Endodermal cell (in vitro differentiated cells): ENCODE data around the gene TFF1. TPM values are rescaled to one million over a fixed set of nuclear protein-coding genes. Genes with fewer than 3 reads are reported as not detected.

Experiments used
- DNase-seq: peaks from one replicate; pipeline ENCODE4 v3.0.0-alpha.2; 2017
- H3K27ac ChIP-seq: 2 replicates; pipeline ENCODE4 v1.5.1; 2013; ENCODE audit warnings: mild to moderate bottlenecking, low read depth, low read length, moderate library complexity
- H3K27me3 ChIP-seq: 2 replicates; pipeline ENCODE4 v1.6.1; 2013; ENCODE audit warnings: mild to moderate bottlenecking, low read length, moderate library complexity; ENCODE audit not compliant: insufficient read depth, control insufficient read depth, poor library complexity, severe bottlenecking
- H3K36me3 ChIP-seq: 2 replicates; pipeline ENCODE4 v1.7.0; 2013; ENCODE audit warnings: mild to moderate bottlenecking, low read length, moderate library complexity; ENCODE audit not compliant: control insufficient read depth, insufficient read depth
- H3K4me1 ChIP-seq: one replicate; pipeline ENCODE4 v1.7.0; 2013; ENCODE audit warnings: low read length; ENCODE audit not compliant: control insufficient read depth, insufficient read depth
- H3K4me3 ChIP-seq: 2 replicates; pipeline ENCODE4 v1.5.1; 2013; ENCODE audit warnings: mild to moderate bottlenecking, low read length, moderate library complexity
- H3K9ac ChIP-seq: 2 replicates; pipeline ENCODE4 v1.6.1; 2013; ENCODE audit warnings: mild to moderate bottlenecking, low read length, moderate library complexity; ENCODE audit not compliant: poor library complexity, severe bottlenecking; ENCODE audit errors: extremely low read depth
- H3K9me3 ChIP-seq: 2 replicates; pipeline ENCODE4 v1.6.1; 2013; ENCODE audit warnings: mild to moderate bottlenecking, low read length, moderate library complexity; ENCODE audit not compliant: control insufficient read depth
- H3K27ac Mint-ChIP-seq: 2 replicates; pipeline ENCODE4 v1.8.0; 2020; ENCODE audit warnings: mixed read lengths
- H3K27me3 Mint-ChIP-seq: 2 replicates; pipeline ENCODE4 v1.8.0; 2021; ENCODE audit warnings: mild to moderate bottlenecking, mixed read lengths; ENCODE audit not compliant: insufficient read depth
- H3K36me3 Mint-ChIP-seq: 2 replicates; pipeline ENCODE4 v1.8.0; 2020; ENCODE audit warnings: low read depth, mixed read lengths
- H3K4me1 Mint-ChIP-seq: 2 replicates; pipeline ENCODE4 v1.8.0; 2020; ENCODE audit warnings: mixed read lengths
- H3K4me3 Mint-ChIP-seq: 2 replicates; pipeline ENCODE4 v1.8.0; 2020; ENCODE audit warnings: mild to moderate bottlenecking, moderate library complexity, mixed read lengths
- H3K9me3 Mint-ChIP-seq: 2 replicates; pipeline ENCODE4 v1.8.0; 2020; ENCODE audit warnings: mild to moderate bottlenecking, mixed read lengths
- CTCF ChIP-seq: fragments of 200-600 bp; sonication (generic); conservative IDR thresholded peaks from 2 replicates; pipeline ENCODE4 v1.5.0; 2021; ENCODE audit warnings: antibody characterized with exemption, mild to moderate bottlenecking
- WGBS, 2 experiments: methylation state at CpG; one replicate each; pipeline versions ENCODE4 v1.1.5 to v1.1.7; 2013; ENCODE audit warnings: missing lambda C conversion rate in 2 of 2, mixed read lengths in 1 of 2; ENCODE audit not compliant: insufficient coverage in 1 of 2, insufficient read length in 1 of 2; 5-methylcytosine and 5-hydroxymethylcytosine counted together
- total RNA-seq, 2 donors: library from RNA; stranded (reverse); fragmentation: NEBNext Ultra II Directional in 1 of 2; extraction: Animal tissue kit (Norgen Biotek cat#: 25700) in 1 of 2; gene quantifications; 2 replicates in 1 of 2; 3 replicates in 1 of 2; pipeline ENCODE4 v1.2.1, GENCODE V29; 2021

TFF1 gene
- total RNA-seq, 2 donors from 2014 or later: 1.6 to 3.7 TPM

- no peak for DNase-seq
- H3K27me3 Mint-ChIP-seq: peaks cover 4% of the 10 kb centered on the region
- H3K9ac ChIP-seq: no peak overlapping the region
- no peaks in the 10 kb centered on the region for H3K36me3 ChIP-seq
- TF ChIP-seq CTCF: no peak
- H3K4me1 Mint-ChIP-seq: peaks cover 9% of the 10 kb centered on the region
- no peak overlapping the region for H3K27ac ChIP-seq
- 82 to 85% methylated on average over 16 to 20 of the region's 20 CpGs for WGBS, 2 experiments
- H3K9me3 Mint-ChIP-seq: no peaks in the 10 kb centered on the region
- H3K4me1 ChIP-seq: no peaks in the 10 kb centered on the region
- no peak overlapping the region for H3K4me3 ChIP-seq
- H3K4me3 Mint-ChIP-seq: no peak overlapping the region
- H3K27ac Mint-ChIP-seq: no peak overlapping the region
- H3K27me3 ChIP-seq: no peaks in the 10 kb centered on the region
- no peaks in the 10 kb centered on the region for H3K9me3 ChIP-seq
- no peaks in the 10 kb centered on the region for H3K36me3 Mint-ChIP-seq
These were observed 22.6 kb upstream of the TFF1 start for GRCh38 chr21:42388740-42389448.

GRCh38 chr21:42387843-42388340 lies 21.6 kb upstream of the TFF1 start:
- DNase-seq: no peak
- WGBS, 2 experiments: 92 to 99% methylated on average over 4 to 6 of the region's 6 CpGs
- no peaks in the 10 kb centered on the region for H3K36me3 Mint-ChIP-seq
- no peaks in the 10 kb centered on the region for H3K9me3 ChIP-seq
- no peaks in the 10 kb centered on the region for H3K4me1 ChIP-seq
- H3K4me1 Mint-ChIP-seq: peaks cover 9% of the 10 kb centered on the region
- no peak overlapping the region for H3K27ac ChIP-seq
- no peak overlapping the region for H3K27ac Mint-ChIP-seq
- H3K27me3 ChIP-seq: no peaks in the 10 kb centered on the region
- no peaks in the 10 kb centered on the region for H3K9me3 Mint-ChIP-seq
- no peak overlapping the region for H3K4me3 ChIP-seq
- H3K27me3 Mint-ChIP-seq: peaks cover 4% of the 10 kb centered on the region
- no peaks in the 10 kb centered on the region for H3K36me3 ChIP-seq
- TF ChIP-seq CTCF: no peak
- no peak overlapping the region for H3K9ac ChIP-seq
- H3K4me3 Mint-ChIP-seq: no peak overlapping the region

GRCh38 chr21:42387164-42387563 lies 20.8 kb upstream of the TFF1 start:
- Mint-ChIP-seq H3K4me1 (peaks cover 9% of the 10 kb centered on the region), H3K9me3 (peaks cover 4% of the 10 kb centered on the region), H3K36me3 (no peaks in the 10 kb centered on the region), H3K27me3 (peaks cover 7% of the 10 kb centered on the region), H3K4me3 (no peak overlapping the region), H3K27ac (no peak overlapping the region)
- no peak for TF ChIP-seq CTCF
- no peak for DNase-seq
- Histone ChIP-seq H3K4me1 (no peaks in the 10 kb centered on the region), H3K27me3 (no peaks in the 10 kb centered on the region), H3K9ac (no peak overlapping the region), H3K4me3 (no peak overlapping the region), H3K9me3 (no peaks in the 10 kb centered on the region), H3K27ac (no peak overlapping the region), H3K36me3 (no peaks in the 10 kb centered on the region)
- 67% methylated on average over 2 of the region's 3 CpGs; no CpG with 5 or more reads in 1 of the 2 experiments for WGBS, 2 experiments
